Osteocyte (in vitro differentiated cells): ENCODE data around the gene SLC44A2. TPM values are rescaled to one million over a fixed set of nuclear protein-coding genes. Genes with fewer than 3 reads are reported as not detected.
A peak's percentile ranks its signal among the peaks of the same experiment; 100 is the strongest.

Experiments used
- DNase-seq: peaks from one replicate; pipeline ENCODE4 v3.0.0; 2021; ENCODE audit warnings: mixed read lengths; ENCODE audit not compliant: unreplicated experiment; ENCODE audit errors: extremely low spot score
- H3K27ac Mint-ChIP-seq: one replicate; pipeline ENCODE4 v1.8.0; 2021; ENCODE audit warnings: mild to moderate bottlenecking, mixed read lengths; ENCODE audit not compliant: unreplicated experiment
- H3K27me3 Mint-ChIP-seq: one replicate; pipeline ENCODE4 v1.8.0; 2021; ENCODE audit warnings: mixed read lengths; ENCODE audit not compliant: unreplicated experiment
- H3K36me3 Mint-ChIP-seq: one replicate; pipeline ENCODE4 v1.8.0; 2021; ENCODE audit warnings: mixed read lengths; ENCODE audit not compliant: unreplicated experiment
- H3K4me1 Mint-ChIP-seq: one replicate; pipeline ENCODE4 v1.8.0; 2021; ENCODE audit warnings: mixed read lengths; ENCODE audit not compliant: unreplicated experiment
- H3K4me3 Mint-ChIP-seq: one replicate; pipeline ENCODE4 v1.8.0; 2021; ENCODE audit warnings: mild to moderate bottlenecking, moderate library complexity, mixed read lengths; ENCODE audit not compliant: unreplicated experiment
- H3K9me3 Mint-ChIP-seq: one replicate; pipeline ENCODE4 v1.8.0; 2021; ENCODE audit warnings: mixed read lengths; ENCODE audit not compliant: unreplicated experiment
- long read RNA-seq: library from polyadenylated mRNA; unstranded; transcript quantifications from one replicate; pipeline ENCODE4 v2.0.0, GENCODE V29; 2021
- total RNA-seq: library from RNA; stranded (reverse); gene quantifications from 2 replicates; pipeline ENCODE4 v1.2.1, GENCODE V29; 2021
- TF ChIP-seq, protein P1 (sequence below): fragments of 200-600 bp; sonication (generic); IDR thresholded peaks from 2 replicates; pipeline ENCODE4 v1.5.0; 2021; ENCODE audit warnings: antibody characterized with exemption, mild to moderate bottlenecking, moderate library complexity

Gene SLC44A2
- 225 and 233 TPM in 2 replicates for total RNA-seq
- long read RNA-seq, transcript SLC44A2-202 (22 exons, 3,301 nt), result major isoform, 157 of 220 reads
- long read RNA-seq, partial matches to known transcripts, result 37 of 220 reads
- long read RNA-seq, other reads (novel, unspliced or antisense), result 21 of 220 reads

- peak; percentile 94 for DNase-seq
- Mint-ChIP-seq H3K4me3 (peak within 1 kb of the TSS; percentile 70), H3K36me3 (peaks cover 11% of the 10 kb centered on the region), H3K4me1 (peaks cover 28% of the 10 kb centered on the region), H3K9me3 (no peaks in the 10 kb centered on the region), H3K27me3 (no peaks in the 10 kb centered on the region), H3K27ac (peak within 1 kb of the TSS; percentile 87)
- TF ChIP-seq, protein P1, sequence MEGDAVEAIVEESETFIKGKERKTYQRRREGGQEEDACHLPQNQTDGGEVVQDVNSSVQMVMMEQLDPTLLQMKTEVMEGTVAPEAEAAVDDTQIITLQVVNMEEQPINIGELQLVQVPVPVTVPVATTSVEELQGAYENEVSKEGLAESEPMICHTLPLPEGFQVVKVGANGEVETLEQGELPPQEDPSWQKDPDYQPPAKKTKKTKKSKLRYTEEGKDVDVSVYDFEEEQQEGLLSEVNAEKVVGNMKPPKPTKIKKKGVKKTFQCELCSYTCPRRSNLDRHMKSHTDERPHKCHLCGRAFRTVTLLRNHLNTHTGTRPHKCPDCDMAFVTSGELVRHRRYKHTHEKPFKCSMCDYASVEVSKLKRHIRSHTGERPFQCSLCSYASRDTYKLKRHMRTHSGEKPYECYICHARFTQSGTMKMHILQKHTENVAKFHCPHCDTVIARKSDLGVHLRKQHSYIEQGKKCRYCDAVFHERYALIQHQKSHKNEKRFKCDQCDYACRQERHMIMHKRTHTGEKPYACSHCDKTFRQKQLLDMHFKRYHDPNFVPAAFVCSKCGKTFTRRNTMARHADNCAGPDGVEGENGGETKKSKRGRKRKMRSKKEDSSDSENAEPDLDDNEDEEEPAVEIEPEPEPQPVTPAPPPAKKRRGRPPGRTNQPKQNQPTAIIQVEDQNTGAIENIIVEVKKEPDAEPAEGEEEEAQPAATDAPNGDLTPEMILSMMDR, result no peak
Measured at GRCh38 chr19:10625003-10625761, at the start of gene SLC44A2. TSS of gene SLC44A2 (plus strand) at chr19:10625553. CDS start at chr19:10625634, 81 bp downstream.

DNA sequence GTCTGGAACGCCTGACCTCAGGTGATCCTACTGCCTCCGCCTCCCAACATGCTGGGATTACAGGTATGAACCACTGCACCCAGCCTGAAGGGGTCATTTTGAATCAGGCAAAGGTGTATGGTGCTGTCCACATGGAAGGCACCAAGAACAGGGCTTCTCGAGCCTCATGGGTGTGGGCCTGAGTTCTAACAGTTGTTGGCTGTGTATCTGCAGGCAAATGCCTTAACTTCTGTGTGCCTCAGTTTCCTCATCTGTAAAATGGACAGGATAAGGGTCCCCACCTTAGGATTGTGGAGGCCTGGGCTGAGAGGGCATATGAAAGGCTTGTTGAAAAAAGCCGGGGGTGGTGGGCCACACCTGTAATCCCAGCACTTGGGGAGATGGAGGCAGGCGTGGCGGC is 47.4 kb upstream of the SLC44A2 start:
- TF ChIP-seq, protein P1, result no peak
- Mint-ChIP-seq H3K4me1 (peaks cover 8% of the 10 kb centered on the region), H3K27ac (no peak overlapping the region), H3K4me3 (no peak overlapping the region), H3K9me3 (no peaks in the 10 kb centered on the region), H3K27me3 (no peaks in the 10 kb centered on the region), H3K36me3 (no peaks in the 10 kb centered on the region)
- DNase-seq, result no peak

DNA sequence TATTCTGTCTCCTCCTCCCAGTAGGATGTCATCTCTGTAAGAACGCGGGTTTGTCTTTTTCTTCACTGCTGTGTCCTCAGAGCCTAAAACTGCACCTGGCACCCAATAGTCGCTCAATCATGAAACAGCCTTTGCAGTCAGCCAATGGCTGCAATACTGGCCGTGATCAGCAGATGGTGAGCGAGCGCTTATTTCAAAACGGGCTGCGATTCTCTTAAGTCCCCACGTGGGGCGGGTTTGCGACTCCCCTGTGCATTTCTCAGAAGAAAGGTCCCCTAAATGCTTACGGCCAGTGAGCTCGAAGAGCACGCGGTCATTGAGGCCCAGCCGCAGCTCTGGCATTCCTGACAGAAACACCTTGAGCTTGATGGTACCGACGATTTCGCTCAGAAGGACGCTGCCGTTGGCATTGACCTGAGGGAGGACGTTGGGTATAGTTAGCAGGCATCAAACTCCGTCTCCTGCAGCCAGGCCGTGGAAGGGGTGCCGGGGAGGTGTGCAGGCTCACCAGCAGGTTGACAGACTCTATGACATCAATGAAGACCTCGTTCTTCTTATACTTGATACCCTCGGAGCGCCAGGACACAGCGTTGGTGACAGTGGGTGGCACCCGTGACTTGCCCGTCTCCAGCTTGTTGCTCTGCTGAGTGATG is 44.2 kb upstream of the SLC44A2 start:
- Mint-ChIP-seq H3K27ac (no peak overlapping the region), H3K27me3 (peaks cover 3% of the 10 kb centered on the region)
- peak; percentile 93 for DNase-seq

DNA sequence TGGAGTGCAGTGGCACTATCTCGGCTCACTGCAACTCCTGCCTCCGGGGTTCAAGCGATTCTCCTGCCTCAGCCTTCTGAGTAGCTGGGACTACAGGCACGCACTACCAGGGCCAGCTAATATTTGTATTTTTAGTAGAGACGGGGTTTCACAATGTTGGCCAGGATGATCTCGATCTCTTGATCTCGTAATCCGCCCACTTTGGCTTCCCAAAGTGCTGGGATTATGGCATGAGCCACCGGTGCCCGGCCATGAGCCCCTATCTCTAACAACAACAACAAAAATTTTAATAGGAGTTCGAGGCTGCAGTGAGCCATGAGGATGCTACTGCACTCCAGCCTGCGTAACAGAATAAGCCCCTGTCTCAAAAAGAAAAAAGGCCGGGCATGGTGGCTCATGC is 43.3 kb upstream of the SLC44A2 start:
- H3K36me3 Mint-ChIP-seq, result no peaks in the 10 kb centered on the region
- H3K27ac Mint-ChIP-seq, result no peak overlapping the region
- peaks cover 11% of the 10 kb centered on the region for H3K27me3 Mint-ChIP-seq
- DNase-seq, result no peak
- H3K9me3 Mint-ChIP-seq, result no peaks in the 10 kb centered on the region
- TF ChIP-seq, protein P1, result no peak
- peaks cover 6% of the 10 kb centered on the region for H3K4me1 Mint-ChIP-seq
- H3K4me3 Mint-ChIP-seq, result no peak overlapping the region

More for the DNA sequence above, 44.2 kb upstream of the SLC44A2 start:
- Mint-ChIP-seq H3K9me3 (no peaks in the 10 kb centered on the region), H3K4me3 (no peak overlapping the region), H3K4me1 (peaks cover 8% of the 10 kb centered on the region), H3K36me3 (no peaks in the 10 kb centered on the region)
- TF ChIP-seq, protein P1, result peak; percentile 97
